ENCODE measurements around the gene OSBPL6. TPM values are rescaled to one million over a fixed set of nuclear protein-coding genes. Genes with fewer than 3 reads are reported as not detected.
A peak's percentile ranks its signal among the peaks of the same experiment; 100 is the strongest.

The OSBPL6 gene
- total and polyA plus RNA-seq, 2 experiments from 2014 or later, result 0.60 to 1.8 TPM

DNA sequence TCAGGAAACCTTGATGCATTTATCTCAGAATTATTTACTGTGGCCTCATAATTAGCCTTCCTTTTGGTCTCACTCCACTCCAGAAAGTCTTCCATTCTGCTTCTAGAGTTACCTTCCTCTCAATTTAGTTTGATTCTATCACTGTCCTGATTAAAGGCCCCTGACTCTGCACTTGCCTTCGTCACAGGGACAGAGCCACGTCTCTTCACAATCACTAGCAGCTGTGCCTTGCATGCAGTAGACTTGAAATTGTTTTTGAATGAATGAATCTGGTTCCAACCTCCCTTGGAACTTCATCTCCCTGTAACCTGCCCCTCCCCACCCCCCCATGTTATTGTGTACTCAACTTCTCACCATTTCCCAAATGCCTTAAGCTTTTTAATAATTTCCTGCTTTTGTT is 52.4 kb downstream of the OSBPL6 start:
- H3K4me3 ChIP-seq, result no peak overlapping the region
- H3K27ac ChIP-seq, result no peak overlapping the region
- H3K27me3 ChIP-seq, result no peaks in the 10 kb centered on the region
- TF ChIP-seq CTCF (IDR thresholded peaks at IDR 0.05; ENCODE audit: low read depth, low read length), result no peak
- no peaks in the 10 kb centered on the region for H3K9me3 ChIP-seq (ENCODE audit: low read depth)
- H3K36me3 ChIP-seq, result no peaks in the 10 kb centered on the region
- no peak for DNase-seq (ENCODE audit: low read depth in 1 of 2, low spot score in 1 of 2)
- no peaks in the 10 kb centered on the region for H3K4me1 ChIP-seq (ENCODE audit: low read depth)

DNA sequence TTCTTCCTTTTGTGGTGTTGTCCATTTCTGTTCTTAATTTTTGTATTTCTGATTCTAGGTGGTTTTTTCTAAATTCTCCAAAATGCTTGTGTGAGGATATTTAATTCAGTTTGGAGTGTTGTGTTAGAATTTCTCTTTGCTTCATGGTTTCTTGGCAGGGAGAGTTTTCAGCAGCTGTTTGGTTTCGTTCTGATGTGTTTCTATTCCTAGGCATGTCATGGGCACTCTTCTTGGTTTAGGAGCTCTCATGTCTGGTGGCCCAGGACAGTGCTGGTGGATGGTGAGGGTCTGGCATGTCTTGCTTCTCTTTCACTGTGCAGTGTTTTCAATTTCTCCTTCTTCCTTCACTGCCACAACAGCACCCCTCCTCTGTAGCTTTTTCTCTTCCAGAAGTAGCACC is 52.9 kb downstream of the OSBPL6 start:
- H3K36me3 ChIP-seq, result no peaks in the 10 kb centered on the region
- no peak for TF ChIP-seq CTCF (IDR thresholded peaks at IDR 0.05; ENCODE audit: low read depth, low read length)
- no peaks in the 10 kb centered on the region for H3K4me1 ChIP-seq (ENCODE audit: low read depth)
- H3K27ac ChIP-seq, result no peak overlapping the region
- H3K4me3 ChIP-seq, result no peak overlapping the region
- no peaks in the 10 kb centered on the region for H3K9me3 ChIP-seq (ENCODE audit: low read depth)
- H3K27me3 ChIP-seq, result no peaks in the 10 kb centered on the region
- no peak for DNase-seq (ENCODE audit: low read depth in 1 of 2, low spot score in 1 of 2)

DNA sequence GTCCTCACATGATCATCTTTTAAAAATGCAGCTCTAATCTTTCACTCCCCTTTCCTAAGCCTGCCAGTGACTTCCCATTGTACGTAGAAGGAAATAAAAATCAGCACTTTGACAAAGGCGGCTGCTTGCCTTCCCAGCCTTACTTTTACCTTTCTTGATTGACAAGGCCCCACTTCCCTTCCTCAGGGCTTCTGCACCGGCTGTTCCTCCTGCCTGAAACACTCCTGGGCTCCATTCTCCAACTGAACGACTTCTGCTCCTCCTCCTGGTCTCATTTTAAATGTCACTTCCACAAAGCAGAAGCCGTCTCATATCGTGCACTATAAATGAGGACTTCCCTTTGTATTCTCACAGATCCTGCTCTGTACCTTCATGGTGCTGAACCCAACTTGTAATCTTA is 56.1 kb downstream of the OSBPL6 start:
- TF ChIP-seq CTCF (IDR thresholded peaks at IDR 0.05; ENCODE audit: low read depth, low read length), result no peak
- no peak overlapping the region for H3K27ac ChIP-seq

DNA sequence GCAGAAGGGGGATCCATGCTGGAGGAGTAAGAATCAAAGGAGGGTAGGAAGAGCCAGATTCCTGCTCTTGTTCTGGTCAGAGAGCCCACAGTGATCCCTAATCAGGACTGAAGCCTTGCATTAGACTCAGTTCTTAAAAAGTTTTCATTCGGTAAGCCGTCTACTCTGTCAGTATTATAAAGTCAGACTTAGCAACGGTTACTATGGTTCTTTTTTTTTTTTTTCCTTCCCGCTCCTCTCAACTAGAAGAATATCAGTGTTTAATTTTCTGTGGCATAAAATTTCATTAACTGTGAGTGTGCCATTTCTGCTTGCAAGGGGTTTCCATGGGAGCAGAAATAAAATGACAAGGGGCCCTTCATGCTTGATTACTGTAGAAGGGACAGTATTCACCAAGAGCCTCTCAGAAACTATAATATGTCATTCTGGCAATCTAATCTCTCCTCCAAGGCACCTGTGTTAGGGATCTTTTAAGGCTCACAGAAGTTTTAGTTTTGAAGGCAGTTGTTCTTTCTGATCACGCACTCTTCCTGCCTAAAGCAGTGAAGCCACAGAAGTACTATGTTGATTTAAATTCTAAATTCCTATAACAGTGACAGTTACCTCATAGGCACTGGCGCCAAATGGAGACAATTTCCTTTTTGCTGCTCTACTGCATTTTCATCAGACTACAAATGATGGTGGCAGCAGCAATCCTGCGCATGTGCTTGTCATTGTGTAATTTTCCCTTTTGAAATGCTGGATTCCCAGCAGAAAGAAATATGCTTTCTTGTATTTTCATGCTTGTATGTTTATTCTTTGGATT is 57.0 kb downstream of the OSBPL6 start:
- TF ChIP-seq CTCF (IDR thresholded peaks at IDR 0.05; ENCODE audit: low read depth, low read length), result no peak
- H3K27ac ChIP-seq, result no peak overlapping the region
- no peaks in the 10 kb centered on the region for H3K27me3 ChIP-seq
- no peak overlapping the region for H3K4me3 ChIP-seq
- H3K36me3 ChIP-seq, result no peaks in the 10 kb centered on the region
- H3K9me3 ChIP-seq (ENCODE audit: low read depth), result no peaks in the 10 kb centered on the region
- no peaks in the 10 kb centered on the region for H3K4me1 ChIP-seq (ENCODE audit: low read depth)
- no peak for DNase-seq (ENCODE audit: low read depth in 1 of 2, low spot score in 1 of 2)

More for the DNA sequence above, 56.1 kb downstream of the OSBPL6 start:
- H3K9me3 ChIP-seq (ENCODE audit: low read depth), result no peaks in the 10 kb centered on the region
- no peak for DNase-seq (ENCODE audit: low read depth in 1 of 2, low spot score in 1 of 2)
- no peaks in the 10 kb centered on the region for H3K4me1 ChIP-seq (ENCODE audit: low read depth)
- no peak overlapping the region for H3K4me3 ChIP-seq
- no peaks in the 10 kb centered on the region for H3K27me3 ChIP-seq
- no peaks in the 10 kb centered on the region for H3K36me3 ChIP-seq

GRCh38 chr2:178256382-178257042 is 62.2 kb downstream of the OSBPL6 start:
- no peak for TF ChIP-seq CTCF (IDR thresholded peaks at IDR 0.05; ENCODE audit: low read depth, low read length)
- Histone ChIP-seq H3K27me3 (no peaks in the 10 kb centered on the region), H3K27ac (peak overlapping the region; percentile 27), H3K9me3 (ENCODE audit: low read depth) (no peaks in the 10 kb centered on the region), H3K4me1 (ENCODE audit: low read depth) (no peaks in the 10 kb centered on the region), H3K36me3 (no peaks in the 10 kb centered on the region), H3K4me3 (no peak overlapping the region)
- peak in 1 of 2 donors; percentile 16 for DNase-seq (ENCODE audit: low read depth in 1 of 2, low spot score in 1 of 2)

Measured in cardiac muscle cell (in vitro differentiated cells and primary cell).